D341Med (cell line): Measurements from ENCODE around the gene POLDIP3.
"Not testable (repeated sequence)": the region's sequence is repeated elsewhere in the genome, so short reads cannot be mapped to it uniquely, and the experiment has no call there.

Experiments
- DNase-seq: peaks from one replicate; pipeline ENCODE4 v3.0.0; 2012; ENCODE audit warnings: low spot score

POLDIP3 gene

DNA sequence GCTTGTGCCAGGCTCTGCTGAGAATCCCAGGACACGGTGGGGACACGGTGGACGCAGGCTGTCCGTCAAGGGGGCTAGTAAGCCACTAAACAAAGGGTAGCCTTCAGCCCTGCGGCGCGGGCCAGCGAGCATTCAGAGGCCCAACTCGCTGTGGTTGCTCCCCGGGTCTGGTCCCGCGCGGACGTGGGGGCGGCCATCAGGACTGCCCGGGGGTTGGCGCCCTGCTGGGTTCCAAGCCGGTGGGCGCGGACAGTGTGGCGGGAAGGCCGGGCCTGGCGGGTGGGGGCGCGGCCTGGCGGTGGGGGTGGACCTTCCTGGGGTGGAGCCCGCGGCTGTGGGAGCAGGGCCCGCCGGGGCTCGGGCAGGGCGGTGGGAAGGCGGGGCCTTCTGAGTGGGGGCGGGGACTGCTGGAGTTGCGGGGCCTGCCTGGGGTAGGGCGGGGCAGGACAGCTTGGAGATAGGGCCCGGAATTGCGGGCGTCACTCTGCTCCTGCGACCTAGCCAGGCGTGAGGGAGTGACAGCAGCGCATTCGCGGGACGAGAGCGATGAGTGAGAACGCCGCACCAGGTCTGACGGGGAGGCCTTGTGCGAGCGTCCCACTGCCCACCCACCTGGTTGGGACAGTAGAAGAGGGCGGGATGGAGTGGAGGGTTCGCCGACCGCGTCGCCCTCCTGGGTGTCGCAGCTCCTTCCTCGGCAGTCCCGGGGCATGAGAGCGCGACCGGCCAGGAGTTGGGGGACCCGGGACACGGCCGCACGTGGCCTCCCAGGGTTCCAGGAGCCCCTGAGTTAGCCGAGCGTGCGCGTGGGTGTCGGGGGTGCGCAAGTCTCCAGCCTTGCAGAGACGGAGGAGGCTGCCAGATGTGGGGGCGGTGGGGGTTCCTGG is 61.0 kb downstream of the POLDIP3 start, which contains the start of gene SERHL2:
SERHL2 (plus strand) TSS at position 482 of the 887 bp plus-strand sequence; CDS start at position 547, 65 bp downstream.
- DNase-seq = peak; percentile 90

DNA sequence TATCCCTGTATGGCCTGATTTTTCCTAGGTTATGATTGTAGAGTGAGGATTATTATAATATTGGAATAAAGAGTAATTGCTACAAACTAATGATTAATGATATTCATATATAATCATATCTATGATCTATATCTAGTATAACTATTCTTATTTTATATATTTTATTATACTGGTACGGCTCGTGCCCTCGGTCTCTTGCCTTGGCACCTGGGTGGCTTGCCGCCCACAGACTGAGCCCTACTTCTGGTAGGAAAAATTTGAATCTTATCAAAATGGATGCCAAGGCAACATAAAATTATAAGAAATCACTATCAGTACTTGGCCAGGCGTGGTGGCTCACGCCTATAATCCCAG is 62.4 kb downstream of the POLDIP3 start:
- not testable (repeated sequence) for DNase-seq

- no peak for DNase-seq
Measured at GRCh38 chr22:42549331-42550060, 65.2 kb downstream of the POLDIP3 start.

DNA sequence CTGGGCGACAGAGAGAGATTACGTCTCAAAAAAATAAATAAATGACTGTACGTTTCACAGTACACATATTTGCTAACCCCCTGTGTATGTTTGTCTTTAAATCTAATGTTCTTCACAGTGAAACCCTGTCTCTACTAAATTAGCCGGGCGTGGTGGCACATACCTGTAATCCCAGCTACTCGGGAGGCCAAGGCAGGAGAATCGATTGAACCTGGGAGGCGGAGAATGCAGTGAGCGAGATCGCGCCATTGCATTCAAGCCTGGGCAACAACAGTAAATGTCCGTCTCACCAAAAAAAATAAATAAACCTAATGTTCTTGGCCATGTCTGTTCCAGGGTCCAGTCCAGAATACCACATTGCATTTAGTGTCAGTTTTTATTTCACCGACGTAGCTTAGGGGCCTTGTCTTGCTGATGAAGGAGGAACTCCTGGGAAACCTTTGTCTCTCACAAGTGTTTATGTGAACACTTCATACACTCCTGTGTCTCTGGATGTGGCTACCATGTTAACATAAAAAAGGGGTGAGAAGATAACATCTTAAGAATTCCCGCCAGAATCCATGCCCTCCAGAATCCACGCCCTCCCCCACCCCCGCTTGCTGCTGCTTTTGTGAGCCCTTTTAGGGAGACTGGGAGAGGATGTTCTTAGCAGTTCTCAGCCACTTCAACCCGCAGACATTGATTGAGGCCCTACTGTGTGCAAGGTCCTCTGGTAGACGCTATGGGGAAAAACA is 65.9 kb downstream of the POLDIP3 start:
- no peak for DNase-seq

DNA sequence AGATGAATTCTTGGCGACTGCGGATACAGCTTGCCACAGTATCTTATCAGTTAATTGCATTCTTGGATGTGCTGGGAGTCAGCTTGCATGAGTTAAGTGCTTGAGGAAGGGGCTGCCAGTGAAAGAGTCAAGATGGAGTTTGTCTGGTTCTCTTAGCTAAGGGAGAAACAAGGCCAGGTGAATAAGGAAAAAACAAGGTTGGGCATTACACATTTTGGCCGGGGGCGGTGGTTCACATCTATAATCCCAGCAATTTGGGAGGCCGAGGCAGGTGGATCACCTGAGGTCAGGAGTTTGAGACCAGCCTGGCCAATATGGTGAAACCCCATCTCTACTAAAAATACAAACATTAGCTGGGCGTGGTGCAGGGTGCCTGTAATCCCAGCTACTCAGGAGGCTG is 66.6 kb downstream of the POLDIP3 start:
- DNase-seq = not testable (repeated sequence)

DNA sequence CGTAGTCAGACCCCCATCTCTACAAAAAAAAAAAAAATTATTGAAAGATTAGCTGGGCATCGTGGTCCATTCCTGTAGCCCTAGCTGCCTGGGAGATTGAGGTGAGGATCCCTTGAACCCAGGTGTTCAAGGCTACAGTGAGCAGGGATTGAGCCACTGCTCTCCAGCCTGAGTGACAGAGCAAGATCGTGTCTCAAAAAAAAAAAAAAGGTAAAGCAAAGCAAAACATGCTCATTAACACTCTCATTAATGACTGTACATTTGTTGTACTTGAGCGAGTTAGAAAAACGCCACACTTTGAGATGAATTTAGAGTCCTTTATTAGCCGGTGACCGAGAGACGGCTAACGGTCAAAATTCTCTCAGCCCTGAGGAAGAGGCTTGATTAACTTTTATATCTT is 67.1 kb downstream of the POLDIP3 start:
- DNase-seq = no peak

GRCh38 chr22:42544686-42545085 is 70.0 kb downstream of the POLDIP3 start:
- DNase-seq = no peak

DNA sequence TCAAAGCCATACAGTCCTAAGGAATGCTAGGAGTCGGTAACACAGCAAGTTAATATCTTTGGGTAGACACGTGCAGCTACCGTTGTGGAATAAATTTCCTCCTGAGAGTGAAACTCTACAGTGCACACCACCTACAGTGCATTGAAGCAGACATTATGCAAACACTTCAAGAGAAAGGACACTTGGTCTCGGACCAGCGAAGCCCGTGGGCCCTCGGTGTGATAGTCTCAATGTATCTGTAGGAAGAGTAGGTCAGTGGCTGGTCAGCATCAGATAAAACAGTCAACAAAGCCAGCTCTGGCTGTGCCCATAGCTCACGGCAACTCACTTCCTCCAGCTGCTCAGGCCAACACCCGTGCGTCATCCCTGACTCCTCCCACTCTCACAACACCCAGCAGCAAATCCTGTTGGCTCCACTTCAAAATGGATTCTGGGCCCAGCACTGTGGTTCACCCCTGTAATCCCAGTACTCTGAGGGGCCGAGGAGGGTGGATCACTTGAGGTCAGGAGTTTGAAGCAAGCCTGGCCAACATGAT is 75.4 kb downstream of the POLDIP3 start:
- not testable (repeated sequence) for DNase-seq

GRCh38 chr22:42537199-42537831 is 77.4 kb downstream of the POLDIP3 start:
- not testable (repeated sequence) for DNase-seq

DNA sequence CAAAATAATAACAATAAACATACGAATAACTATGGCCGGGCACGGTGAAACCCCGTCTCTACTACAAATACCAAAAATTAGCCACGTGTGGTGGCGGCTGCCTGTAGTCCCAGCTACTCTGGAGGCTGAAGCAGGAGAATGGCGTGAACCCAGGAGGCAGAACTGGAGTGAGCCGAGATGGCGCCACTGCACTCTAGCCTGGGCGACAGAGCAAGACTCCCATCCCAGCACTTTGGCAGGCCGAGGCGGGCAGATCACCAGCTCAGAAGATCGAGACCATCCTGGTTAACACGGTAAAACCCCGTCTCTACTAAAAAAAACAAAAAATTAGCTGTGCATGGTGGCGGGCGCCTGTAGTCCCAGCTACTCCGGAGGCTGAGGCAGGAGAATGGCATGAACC is 78.0 kb downstream of the POLDIP3 start:
- DNase-seq = not testable (repeated sequence)

DNA sequence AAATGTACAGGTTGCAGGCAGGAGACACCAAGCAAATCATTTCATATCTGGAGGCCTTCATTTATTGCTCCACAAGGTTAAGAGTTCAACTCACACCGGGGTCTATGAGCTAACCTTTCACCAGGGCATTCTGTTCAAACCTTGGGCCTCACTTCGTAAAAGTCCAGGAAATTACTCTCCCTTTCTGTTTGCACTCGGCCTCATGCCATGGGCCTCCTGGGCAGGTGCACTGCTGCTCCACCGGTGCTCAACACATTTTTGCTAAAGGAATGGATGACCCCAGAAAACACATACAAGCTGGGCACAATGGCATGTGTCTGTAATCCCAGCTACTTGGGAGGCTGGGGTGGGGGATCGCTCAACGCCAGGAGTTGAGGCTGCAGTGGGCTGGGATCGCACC is 78.5 kb downstream of the POLDIP3 start:
- DNase-seq = no peak

- DNase-seq = not testable (repeated sequence)
Measured at GRCh38 chr22:42535082-42535731, 79.5 kb downstream of the POLDIP3 start.
